Activated CD4-positive, alpha-beta T cell treated with anti-CD3 and anti-CD28 coated beads, Interleukin-2, amount 50 U/mL, for 48 hours (primary cell): Measurements from ENCODE around the gene CLEC16A.

Experiments used
- DNase-seq, 2 experiments: peaks; one replicate each; pipeline ENCODE4 v3.0.0-alpha.2; 2020

The CLEC16A gene

DNA sequence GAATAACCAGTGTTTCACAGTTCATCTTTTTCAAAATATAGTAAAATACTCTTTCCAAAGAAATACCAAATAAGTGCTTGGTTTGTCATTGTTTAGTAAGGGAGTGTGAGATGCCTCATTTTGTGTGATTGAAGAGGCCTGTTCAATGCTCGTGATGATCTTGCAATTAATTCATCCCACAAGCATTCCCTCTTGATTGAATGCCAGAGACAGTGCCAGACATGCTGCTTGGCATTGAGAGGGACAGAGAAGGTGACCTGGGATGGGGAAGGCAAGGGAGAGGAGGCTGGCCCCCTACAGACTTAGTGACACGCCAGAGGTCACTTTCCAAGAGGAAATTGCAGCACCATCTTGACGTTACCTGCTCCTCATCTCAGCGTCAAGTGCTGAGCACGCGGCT lies 49.3 kb downstream of the CLEC16A start:
- DNase-seq = no peak

DNA sequence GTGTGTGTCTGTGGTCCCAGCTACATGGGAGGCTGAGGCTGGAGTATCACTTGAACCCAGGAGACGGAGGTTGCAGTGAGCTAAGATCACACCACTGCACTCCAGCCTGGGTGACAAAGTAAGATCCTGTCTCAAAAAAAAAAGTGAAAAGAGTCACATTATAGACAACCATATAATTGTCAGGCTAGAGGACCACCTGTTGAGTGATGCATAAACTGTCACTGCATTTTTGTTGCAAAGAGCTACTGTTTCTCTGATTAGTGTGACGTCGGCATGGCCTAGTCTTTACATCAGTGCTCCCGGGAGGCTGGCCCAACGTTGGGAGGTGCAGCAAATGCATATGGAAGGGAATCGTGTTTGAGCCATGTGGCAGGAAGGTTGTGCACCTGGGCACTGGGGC lies 50.2 kb downstream of the CLEC16A start:
- DNase-seq = no peak

DNA sequence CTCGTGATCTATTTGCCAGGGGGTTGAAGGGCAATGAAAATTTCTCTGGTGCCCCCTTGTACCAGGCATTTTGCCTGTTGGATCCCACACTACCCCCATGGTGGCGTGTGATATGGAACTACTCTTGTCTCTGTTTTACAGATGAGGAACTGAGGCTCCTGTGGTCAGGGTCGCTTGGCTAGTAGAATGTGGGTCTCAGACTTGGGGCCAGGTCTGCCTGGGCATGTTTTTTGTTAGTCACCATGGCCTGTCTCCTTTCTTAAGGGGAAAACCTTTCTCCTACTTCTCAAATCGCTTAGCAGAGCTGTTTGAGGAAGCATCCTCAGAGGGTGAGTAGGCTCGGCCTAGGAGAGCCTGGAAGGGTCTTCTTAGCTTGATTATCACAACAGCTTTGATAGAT lies 51.2 kb downstream of the CLEC16A start:
- no peak for DNase-seq

DNA sequence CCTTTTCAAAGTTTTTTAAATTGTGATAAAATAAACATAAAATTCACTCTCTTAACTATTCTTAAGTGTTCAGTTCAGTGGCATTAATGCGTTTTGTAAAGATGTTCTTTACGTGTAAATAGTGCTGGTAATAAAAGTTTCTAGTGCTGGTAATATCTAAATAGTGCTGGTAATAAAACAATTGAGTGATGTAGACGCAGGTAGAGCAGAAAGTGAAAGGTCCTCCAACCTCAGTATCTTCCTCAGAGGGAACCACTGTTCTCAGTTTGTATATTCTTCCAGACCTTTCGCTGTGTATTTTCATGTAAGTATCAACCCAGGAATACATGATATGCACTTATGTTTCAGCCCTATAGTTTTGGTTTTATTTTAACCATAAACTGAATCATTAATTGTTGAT lies 53.1 kb downstream of the CLEC16A start:
- DNase-seq = no peak

DNA sequence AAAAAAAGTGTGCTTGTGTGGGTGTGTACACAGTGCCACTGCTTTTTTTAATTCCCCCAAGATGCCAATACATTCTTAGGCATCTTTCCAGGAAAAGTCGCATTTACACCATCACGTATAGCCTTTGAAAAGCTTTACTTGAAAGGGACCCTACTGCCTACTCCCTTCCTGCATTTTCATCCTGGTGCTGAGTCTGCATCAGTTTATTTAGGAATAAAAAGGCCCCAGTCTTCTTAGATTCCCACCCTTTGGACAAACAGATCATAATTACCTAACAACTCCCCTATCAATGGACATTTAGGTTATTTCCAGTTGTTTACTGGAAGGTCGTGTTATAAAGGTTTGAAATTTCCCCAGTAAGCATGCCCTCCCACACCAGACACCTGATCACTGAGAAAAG lies 54.9 kb downstream of the CLEC16A start:
- DNase-seq = no peak

DNA sequence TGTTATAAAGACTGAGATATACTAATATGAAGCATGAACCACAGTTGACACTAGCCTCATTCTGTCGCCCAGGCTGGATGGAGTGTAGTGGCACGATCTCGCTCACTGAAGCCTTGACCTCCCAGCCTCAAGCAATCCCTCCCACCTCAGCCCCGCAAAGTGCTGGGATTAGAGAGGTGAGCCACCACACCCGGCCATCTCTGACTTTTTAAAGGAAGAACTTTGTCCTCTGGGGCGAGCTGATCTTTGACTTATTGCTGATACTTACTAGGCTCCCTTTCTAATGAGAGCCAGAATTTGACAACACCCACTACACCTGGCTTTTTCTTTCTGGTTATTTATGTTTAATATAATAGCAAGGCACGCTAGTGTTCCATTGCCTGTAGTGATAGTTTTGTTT lies 57.2 kb downstream of the CLEC16A start:
- DNase-seq = no peak

DNA sequence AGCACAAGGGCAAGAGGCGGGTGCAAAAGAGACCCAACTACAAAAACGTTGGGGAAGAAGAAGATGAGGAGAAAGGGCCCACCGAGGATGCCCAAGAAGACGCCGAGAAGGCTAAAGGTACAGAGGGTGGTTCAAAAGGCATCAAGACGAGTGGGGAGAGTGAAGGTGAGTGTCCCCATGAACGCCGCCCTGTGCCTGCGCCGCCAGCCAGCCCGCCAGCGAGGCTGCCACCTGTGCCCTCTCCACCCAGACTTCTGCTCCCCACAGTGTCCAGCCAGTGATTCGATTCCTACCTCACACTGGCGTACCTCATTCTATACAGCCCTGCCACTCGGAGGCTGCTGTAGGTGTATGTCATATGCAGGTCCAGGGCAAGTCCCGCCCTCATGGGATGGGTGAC lies 58.8 kb downstream of the CLEC16A start:
- DNase-seq = no peak

DNA sequence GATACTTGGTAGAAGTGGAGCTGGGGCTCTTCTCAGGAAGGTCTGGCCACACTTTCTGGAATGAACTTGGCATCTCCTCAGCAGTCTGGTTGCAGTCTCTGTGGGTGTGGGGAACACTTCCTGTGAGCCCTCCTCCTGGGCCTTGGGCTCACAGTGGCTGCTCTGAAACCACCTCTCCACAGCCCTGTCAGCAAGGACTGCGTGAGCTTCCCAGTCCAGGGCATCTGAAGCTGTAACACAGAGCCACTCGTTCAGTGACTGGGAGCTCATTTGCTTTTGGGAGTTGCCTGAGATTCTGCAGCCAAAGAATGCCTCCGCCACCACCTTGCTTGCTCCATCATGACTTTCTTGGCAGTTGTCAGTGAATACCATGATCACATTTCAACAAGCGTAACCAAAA lies 60.0 kb downstream of the CLEC16A start:
- DNase-seq = no peak

DNA sequence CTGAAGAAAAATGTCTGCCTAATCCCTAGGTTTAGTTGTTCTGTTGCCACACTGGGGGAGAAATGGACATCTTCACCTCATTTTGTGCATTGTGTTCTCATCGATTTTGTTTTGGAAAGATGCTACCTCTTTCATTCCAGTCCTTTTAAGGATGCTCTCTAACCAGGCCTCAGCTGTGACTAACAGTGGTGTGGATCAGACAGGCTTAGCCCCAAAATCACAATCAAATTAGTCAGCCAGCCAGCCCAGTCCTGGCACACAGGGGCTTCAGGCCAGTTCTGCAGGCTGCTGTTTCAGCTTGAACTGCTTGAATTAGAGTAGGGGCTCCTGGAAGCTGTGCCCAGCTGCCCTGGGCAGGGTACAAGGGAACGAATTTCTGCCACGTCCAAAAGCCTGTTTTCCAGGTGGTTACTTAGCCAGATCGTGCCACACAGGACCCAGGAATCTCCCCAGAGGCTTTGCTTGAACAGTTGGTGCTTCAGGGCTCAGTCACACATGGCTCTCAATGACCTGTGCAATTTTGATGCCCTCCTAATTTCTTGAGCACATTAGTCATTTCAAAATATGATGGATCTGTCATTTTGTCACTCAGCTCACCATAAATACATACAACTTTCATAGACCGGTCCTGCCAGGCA lies 60.7 kb downstream of the CLEC16A start:
- DNase-seq = no peak

DNA sequence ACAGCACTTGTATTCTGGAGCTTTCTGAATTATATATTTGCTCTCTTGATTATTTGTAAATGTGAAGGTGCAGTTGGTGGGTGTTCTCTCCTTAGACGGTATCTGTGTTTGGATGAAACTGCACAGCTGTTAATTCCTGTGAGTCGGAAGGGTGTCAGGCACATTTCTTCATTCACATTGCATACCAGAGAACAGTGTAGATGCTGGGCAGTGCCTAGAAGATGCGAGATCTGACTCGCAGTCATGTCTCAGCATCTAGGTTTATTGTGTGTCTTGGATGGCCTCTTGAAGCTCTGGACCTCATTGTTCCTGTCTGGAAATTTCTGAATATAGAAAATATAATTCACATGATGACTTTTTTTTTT lies 61.2 kb downstream of the CLEC16A start:
- DNase-seq = no peak

DNA sequence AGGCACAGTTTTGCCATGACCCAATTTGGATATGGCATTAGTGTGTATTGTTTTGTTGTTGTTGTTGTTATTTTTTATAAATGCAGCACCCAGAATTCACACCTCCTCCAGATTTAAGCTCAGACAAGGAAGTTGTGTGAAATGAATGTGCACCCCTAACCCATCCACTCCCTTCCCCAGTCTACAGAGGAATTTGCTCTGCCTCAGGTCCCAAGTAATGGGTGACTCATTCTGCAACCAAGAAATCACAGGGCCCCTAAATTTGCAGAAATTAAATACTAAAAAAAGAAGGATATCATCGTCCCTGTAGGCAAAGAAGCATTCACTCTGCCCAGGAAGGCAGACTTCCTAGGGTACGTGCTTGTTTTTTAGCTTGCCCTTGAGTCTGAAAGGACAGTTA lies 62.3 kb downstream of the CLEC16A start:
- DNase-seq = no peak

DNA sequence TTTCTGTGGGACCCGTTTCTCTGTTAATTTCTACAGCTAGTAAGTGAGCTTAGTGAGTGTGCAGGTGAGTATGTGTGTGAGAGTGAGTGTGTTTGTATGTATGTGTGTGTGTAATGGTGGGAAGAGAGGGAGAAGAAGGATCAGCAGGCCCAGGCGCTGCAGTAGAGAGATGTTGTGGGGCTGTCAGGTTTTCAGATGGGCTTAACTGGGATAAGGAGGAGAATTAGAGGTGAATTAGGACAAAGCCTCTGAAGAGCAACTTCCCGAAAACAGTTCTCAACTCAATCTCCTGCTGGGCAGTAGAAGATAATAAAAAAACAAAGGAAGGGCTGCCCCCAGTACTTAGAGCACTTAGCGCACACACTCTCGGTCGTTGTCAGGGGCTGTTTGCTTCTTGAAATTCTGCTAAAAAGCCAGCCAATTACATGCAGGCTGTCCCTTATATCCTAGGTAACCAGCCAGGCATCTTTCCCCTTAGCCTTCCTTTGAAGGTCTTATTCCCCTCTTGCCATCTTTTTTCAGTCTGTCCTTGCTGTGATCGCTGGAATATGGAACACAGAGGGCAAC lies 63.4 kb downstream of the CLEC16A start:
- DNase-seq = no peak

DNA sequence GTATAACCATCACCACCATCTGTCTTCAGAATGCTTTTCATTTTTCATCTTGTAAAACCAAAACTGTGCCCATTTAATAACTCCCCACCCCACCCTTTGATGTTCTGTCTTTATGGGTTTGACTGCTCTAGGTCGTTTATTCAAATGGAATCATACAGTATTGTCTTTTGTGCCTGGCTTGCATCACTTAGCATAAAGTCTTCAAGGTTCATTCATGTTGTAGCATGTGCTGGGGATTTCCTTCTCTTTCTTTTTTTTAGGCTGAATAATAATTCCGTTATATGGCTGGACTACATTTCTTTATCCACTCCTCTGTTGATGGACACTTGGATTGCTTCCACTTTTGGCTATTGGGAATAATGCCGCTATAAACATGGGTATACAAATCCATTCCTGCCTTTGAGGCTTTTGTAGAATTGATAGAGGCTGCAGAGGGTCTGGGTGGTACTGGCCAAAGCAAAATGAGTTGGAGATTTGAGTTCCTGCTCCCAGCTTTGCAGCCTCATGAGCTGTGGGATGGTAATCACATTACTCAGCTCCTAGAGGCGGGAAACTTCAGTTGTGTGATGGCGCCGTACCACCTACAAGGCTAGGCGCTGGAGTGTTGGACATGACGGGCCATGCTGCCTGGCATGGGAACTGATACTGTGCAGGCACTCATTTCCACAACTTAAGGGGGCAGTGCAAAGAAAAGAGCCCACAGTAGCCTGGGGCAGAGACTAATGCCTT lies 64.8 kb downstream of the CLEC16A start:
- no peak for DNase-seq

DNA sequence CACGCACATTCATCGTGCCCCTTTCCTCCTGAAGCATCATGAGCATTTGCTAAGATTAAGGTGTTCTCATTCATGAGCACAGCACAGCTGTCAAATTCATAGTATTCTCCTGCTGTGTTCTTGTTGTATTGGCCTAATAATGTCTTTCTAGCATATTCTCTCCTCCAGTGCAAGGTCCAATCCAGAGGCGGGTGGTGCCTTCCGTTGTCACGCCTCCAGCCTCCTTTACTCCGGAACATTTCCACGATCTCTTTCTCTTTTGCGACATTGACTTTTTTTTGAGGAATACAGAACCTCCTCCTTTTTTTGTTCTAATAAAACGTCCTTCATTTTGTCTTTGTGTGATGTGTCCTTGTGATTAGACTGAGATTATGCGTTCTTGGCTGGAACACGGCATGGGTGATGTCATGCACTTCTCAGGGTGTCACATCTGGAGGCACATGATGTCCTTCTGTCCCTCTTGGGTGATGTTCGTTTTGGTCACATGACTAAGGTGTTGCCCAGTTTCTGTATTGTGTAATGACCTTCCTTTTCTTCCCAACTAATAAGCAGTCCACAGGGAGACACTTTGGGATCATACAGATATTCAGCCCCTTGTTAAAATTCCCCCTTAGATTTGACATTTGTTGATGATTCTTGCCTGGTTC lies 66.3 kb downstream of the CLEC16A start:
- no peak for DNase-seq

DNA sequence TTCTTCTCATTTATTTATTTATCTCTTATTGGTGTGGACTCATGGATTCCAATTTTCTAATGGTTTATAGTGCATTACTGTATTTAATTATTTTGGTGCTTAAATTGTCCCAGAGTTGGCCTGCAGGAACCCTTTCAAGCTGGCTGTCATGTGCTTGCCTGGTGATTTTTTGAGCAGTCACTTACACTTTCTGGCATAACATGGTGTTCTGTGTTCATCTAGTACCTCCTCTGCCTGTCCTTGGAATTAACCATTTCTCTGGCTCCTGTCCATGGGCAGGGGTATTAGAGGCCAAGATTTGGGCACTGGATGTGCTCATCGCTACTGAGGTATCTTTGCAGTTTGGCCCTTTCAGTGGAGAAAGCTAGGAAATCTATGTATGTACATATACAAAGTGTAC lies 67.0 kb downstream of the CLEC16A start:
- DNase-seq = no peak

DNA sequence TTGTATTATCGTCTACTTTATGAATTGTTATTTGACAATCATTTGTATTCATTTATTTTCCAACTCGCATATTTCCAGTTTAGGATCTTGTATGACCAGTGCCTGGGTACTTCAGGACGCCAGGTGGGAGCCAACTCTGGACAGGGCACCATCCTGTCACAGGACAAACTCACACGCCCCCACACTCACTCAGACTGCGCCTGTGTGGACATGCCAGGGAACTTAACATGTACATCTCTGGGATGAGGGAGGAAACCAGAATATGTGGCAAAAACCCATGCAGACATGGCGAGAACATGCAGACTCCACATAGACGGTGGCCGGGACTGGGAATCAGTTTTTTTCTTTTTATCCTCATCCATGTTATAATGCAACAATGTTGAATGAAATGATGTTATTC lies 68.5 kb downstream of the CLEC16A start:
- no peak for DNase-seq

DNA sequence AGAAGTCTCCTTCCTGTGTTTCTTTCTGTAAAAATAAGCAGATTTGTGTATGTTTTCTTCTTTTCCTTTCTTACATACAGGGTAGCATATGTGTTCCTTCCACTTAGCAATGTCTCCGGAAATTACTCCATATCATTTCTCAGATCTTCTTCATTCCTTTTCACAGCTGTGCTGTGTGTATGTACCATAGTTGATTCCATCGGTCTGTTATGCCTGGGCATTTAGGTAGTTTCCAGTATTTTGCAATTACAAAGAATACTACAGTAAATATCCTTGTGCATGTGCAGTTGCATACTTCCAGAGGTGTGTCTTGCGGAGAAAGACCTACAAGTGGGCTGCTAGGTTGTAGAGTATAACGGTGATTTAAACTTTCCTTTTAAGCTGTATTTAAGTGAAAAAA lies 69.8 kb downstream of the CLEC16A start:
- DNase-seq = no peak

DNA sequence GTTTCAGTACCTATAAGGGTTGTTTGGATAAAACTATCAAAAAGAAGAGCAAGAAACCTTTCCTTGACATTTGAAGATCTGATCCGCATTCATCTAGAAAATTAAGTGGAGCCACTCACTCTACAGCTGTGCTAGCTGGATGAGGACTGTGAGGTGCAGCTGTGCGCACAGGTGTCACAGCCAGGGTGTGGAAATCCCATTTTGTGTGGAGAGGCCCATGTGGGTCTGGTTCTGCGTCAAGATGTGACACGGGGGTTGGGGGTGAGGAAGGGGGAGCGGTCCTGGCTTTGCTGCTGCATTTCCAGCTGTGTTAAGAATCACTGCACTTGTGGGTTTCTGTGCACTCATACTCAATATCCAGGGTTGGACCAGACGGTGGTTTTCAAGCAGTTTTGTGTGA lies 70.7 kb downstream of the CLEC16A start:
- no peak for DNase-seq

DNA sequence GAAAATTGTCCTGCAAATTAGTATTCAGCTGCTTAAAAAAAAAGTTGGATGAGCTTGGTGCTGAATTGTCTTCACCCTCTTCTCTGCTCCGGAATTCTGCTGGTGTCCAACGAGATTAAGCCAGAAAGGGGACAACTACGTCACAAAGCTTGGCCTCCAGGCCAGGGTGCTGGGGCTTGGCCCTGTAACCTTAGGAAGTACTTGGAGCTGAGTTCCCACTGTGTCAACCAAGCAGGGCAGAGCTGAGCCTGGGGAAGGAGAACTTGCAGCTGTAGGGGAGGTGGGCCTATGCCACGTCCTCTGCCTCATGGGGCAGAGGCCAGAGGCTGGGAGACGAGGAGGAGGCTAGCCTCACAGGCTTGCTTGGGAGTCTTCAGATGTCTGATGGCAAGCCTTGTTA lies 71.2 kb downstream of the CLEC16A start:
- DNase-seq = no peak

DNA sequence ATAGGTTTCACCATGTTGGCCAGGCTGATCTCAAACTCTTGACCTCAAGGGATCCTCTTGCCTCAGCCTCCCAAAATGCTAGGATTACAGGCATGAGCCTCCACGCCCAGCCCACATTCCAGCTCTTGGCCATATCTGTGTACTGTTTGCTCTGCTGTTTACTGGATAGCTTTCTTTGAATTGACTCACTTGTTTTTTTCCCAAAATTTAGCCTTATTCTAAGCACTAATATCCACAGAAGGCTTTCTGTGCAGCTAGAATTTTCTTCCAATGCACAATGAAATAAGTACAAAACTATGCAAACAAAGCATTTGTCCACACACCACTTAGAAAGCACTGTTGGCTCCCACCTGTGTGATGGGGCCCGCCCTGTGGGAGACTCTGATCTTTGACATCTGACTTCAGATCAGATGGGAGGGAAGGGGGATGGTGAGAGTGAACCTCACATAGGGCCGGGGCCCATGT lies 72.2 kb downstream of the CLEC16A start:
- no peak for DNase-seq

DNA sequence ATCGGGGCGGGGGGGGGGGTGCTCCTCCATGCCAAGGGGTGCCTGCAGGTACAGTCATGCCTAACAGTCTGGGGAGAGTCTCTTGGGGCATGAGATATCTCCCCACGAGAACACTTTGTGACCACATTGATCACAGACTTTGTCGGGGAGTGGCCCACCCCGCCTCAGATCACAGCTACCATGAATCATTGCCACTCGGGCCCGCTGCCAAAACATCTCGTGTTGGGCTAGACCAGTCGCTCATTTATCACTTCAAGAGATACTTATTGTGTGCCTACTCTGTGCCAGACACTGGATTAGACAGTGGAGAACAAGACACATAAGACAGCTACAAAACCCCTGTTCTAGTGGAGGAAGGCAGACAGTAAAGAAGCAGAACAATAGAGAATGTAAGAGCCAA lies 72.6 kb downstream of the CLEC16A start:
- DNase-seq = peak; percentile 29 to 45

DNA sequence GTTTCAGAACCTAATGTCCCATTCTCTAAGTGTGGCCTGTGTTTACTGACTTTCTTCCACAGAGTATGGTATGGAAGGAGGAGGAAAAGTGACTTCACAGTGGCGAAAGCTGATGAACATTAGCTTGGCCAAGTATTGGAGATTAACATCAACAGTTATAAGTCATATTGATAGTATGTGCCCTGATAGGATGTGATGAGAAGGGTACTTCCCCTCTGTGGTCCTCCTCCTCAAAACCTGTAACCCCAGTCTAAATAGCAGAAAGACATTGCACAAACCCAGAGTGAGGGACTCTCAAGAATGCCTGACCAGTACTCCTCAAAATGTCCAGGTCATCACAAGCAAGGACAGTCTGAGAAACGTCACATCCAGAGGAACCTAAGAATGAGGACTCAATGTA lies 73.1 kb downstream of the CLEC16A start:
- DNase-seq = no peak

DNA sequence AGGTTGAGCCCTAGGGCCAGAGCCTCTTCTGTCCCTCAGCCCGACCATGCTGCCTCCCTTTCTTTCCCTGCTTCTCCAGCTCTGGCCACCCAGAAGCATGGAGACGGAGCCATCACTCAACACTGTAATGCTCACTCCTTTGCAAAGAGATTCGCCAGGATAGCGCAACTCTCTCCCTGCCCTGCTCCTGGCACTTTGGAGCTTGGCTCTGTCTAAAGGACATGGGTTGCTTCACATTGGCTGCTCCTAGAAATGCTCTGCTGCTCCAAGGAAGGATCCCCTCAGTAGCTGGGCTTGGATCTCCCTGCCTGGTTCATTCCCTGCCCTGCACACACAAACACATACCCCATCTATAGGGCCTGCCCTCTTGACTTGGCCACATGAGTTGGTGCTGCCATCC lies 76.0 kb downstream of the CLEC16A start:
- no peak for DNase-seq
